Prostate gland (tissue), 2 donors: ENCODE data around the gene RETREG1. TPM values are rescaled to one million over a fixed set of nuclear protein-coding genes. Genes with fewer than 3 reads are reported as not detected.

Experiments used
- DNase-seq: peaks from one replicate; pipeline ENCODE4 v3.0.0-alpha.2; 2019; ENCODE audit warnings: low spot score
- H3K27ac ChIP-seq, 2 donors: fragments of 200-600 bp; sonication (generic); 2 replicates each; pipeline ENCODE4 v1.5.1; 2017 to 2019
- H3K27me3 ChIP-seq: fragments of 200-600 bp; sonication (generic); replicated peaks from 2 replicates; pipeline ENCODE4 v1.5.1; 2019; ENCODE audit not compliant: insufficient read depth
- H3K36me3 ChIP-seq, 2 donors: fragments of 200-600 bp; sonication (generic); 1 replicate in 1 of 2; 2 replicates in 1 of 2; pipeline versions ENCODE4 v1.5.1 to v1.8.1; 2017 to 2019
- H3K4me1 ChIP-seq: fragments of 200-600 bp; sonication (generic); replicated peaks from 2 replicates; pipeline ENCODE4 v1.5.1; 2019
- H3K4me3 ChIP-seq, 2 donors: fragments of 200-600 bp; sonication (generic); 2 replicates each; pipeline ENCODE4 v1.5.1; 2017 to 2019
- H3K9me3 ChIP-seq: fragments of 200-600 bp; sonication (generic); 2 replicates; pipeline ENCODE4 v1.5.1; 2017
- POLR2A ChIP-seq: fragments of 450-650 bp; IDR thresholded peaks from one replicate; pipeline ENCODE4 v1.6.1; 2016; ENCODE audit warnings: antibody characterized with exemption, mild to moderate bottlenecking
- POLR2AphosphoS5 ChIP-seq: sonication (generic); formaldehyde crosslinking; IDR thresholded peaks from one replicate; pipeline ENCODE4 v1.6.1; 2017; ENCODE audit warnings: antibody characterized with exemption
- WGBS: methylation state at CpG from one replicate; pipeline ENCODE4 v1.1.5; 2018; 5-methylcytosine and 5-hydroxymethylcytosine counted together
- intact Hi-C: fragments of 100-400 bp; cut with DNase I; formaldehyde crosslinking; loops from one replicate; pipeline ENCODE4 v1.14.2; 2022
- total RNA-seq, 2 donors: library from RNA; depleted of rRNA; stranded (reverse); fragments of >200 nt; gene quantifications; one replicate each; pipeline ENCODE4 v1.1.0, GENCODE V29; 2016
- TF ChIP-seq, protein P1 (sequence below), 4 experiments: fragments of 200-600 bp in 2 of 4; fragments of 450-650 bp in 2 of 4; sonication (generic) in 2 of 4; IDR thresholded peaks; 1 replicate in 3 of 4; 2 replicates in 1 of 4; pipeline ENCODE4 v1.5.1; 2016 to 2019; ENCODE audit warnings: antibody characterized with exemption in 4 of 4, mild to moderate bottlenecking in 2 of 4, moderate library complexity in 2 of 4

RETREG1 gene
- total RNA-seq, 2 donors from 2014 or later = 13.5 to 18.4 TPM

DNA sequence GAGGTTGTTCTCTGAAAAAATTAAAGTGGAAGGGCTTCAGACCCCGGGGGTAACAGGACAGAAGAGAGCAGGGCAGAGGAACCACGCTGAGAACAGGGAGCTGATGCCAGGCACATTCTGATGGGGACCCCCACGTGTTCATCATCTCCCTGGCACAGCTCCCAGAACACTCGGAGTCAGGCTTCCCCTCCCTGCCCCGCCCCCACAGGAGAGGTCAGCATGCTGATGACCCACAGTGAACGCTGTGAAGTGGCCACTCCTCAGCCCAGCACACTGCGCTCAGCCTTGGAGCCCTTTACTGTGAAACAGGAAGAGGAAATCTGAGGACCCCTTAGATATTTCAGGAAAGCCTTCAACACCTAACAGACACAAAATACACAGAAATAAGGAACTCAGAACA is 16.4 kb downstream of the RETREG1 start:
- Histone ChIP-seq H3K36me3 (no peaks in the 10 kb centered on the region), H3K27ac (no peak overlapping the region), H3K4me1 (no peaks in the 10 kb centered on the region), H3K9me3 (no peaks in the 10 kb centered on the region), H3K27me3 (no peaks in the 10 kb centered on the region), H3K4me3 (no peak overlapping the region)
- intact Hi-C loops = no loop called here
- WGBS = 30% methylated on average over 7 of the region's 7 CpGs
- TF ChIP-seq POLR2AphosphoS5 (no peak), POLR2A (no peak)
- no peak for DNase-seq

DNA sequence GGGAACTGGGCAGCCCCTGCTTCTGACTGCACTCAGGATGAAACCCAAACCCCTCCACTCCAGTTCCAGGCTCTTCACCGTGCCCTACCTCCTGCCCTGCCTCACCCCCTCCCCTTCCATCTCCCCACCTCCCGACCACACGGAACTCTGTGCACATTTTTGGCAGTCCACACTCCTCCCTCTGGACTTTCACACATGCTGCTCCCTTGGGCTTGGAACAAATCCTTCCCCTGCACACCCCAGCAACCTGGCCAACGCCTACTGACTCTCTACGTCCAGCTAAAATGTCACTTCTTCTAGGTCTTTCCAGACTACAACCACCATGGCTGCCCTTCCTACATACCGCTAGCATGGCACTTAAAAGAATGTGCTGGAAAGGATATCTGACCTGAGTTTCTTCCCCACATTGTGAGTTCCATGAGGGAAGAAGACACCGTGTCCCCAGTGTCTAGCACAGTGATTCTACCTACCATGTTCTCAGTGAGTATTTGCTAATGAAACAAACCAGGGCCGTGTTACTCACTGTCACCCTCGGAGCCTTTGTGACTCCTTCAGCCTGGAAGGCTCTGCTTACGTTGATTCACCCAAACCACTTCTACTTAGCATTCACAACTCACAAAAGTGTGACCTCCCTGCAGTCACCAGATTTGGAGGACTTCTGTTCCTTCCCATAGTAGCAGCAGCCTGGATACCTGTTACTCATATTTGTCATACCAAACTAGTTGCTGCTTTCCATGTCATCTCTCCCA is 18.7 kb downstream of the RETREG1 start:
- Histone ChIP-seq H3K27ac (no peak overlapping the region), H3K36me3 (no peaks in the 10 kb centered on the region), H3K9me3 (no peaks in the 10 kb centered on the region), H3K4me3 (no peak overlapping the region), H3K4me1 (no peaks in the 10 kb centered on the region), H3K27me3 (no peaks in the 10 kb centered on the region)
- no peak for DNase-seq
- 85% methylated on average over 10 of the region's 10 CpGs for WGBS
- intact Hi-C loops = no loop called here
- TF ChIP-seq POLR2A (no peak), POLR2AphosphoS5 (no peak)
- TF ChIP-seq, protein P1, sequence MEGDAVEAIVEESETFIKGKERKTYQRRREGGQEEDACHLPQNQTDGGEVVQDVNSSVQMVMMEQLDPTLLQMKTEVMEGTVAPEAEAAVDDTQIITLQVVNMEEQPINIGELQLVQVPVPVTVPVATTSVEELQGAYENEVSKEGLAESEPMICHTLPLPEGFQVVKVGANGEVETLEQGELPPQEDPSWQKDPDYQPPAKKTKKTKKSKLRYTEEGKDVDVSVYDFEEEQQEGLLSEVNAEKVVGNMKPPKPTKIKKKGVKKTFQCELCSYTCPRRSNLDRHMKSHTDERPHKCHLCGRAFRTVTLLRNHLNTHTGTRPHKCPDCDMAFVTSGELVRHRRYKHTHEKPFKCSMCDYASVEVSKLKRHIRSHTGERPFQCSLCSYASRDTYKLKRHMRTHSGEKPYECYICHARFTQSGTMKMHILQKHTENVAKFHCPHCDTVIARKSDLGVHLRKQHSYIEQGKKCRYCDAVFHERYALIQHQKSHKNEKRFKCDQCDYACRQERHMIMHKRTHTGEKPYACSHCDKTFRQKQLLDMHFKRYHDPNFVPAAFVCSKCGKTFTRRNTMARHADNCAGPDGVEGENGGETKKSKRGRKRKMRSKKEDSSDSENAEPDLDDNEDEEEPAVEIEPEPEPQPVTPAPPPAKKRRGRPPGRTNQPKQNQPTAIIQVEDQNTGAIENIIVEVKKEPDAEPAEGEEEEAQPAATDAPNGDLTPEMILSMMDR (IDR thresholded peaks at IDR 0.05) = no peak

GRCh38 chr5:16596581-16596940 is 20.2 kb downstream of the RETREG1 start:
- WGBS = 69% methylated on average over 5 of the region's 5 CpGs
- no peaks in the 10 kb centered on the region for H3K4me1 ChIP-seq

GRCh38 chr5:16595881-16596580 is 20.8 kb downstream of the RETREG1 start:
- Histone ChIP-seq H3K36me3 (no peaks in the 10 kb centered on the region), H3K27me3 (no peaks in the 10 kb centered on the region), H3K27ac (no peak overlapping the region), H3K4me3 (no peak overlapping the region), H3K9me3 (no peaks in the 10 kb centered on the region), H3K4me1 (no peaks in the 10 kb centered on the region)
- intact Hi-C loops = no loop called here
- WGBS = 77% methylated on average over 6 of the region's 6 CpGs
- no peak for TF ChIP-seq POLR2AphosphoS5
- TF ChIP-seq, protein P1 (IDR thresholded peaks at IDR 0.05) = no peak
- no peak for TF ChIP-seq POLR2A
- DNase-seq = no peak

More at GRCh38 chr5:16596581-16596940, 20.2 kb downstream of the RETREG1 start:
- Histone ChIP-seq H3K9me3 (no peaks in the 10 kb centered on the region), H3K4me3 (no peak overlapping the region), H3K27me3 (no peaks in the 10 kb centered on the region), H3K27ac (no peak overlapping the region), H3K36me3 (no peaks in the 10 kb centered on the region)
- no peak for DNase-seq
- no peak for TF ChIP-seq POLR2A
- TF ChIP-seq, protein P1 (IDR thresholded peaks at IDR 0.05) = no peak
- no peak for TF ChIP-seq POLR2AphosphoS5
- intact Hi-C loops = no loop called here

- Histone ChIP-seq H3K9me3 (no peaks in the 10 kb centered on the region), H3K36me3 (no peaks in the 10 kb centered on the region), H3K27me3 (no peaks in the 10 kb centered on the region), H3K4me3 (no peak overlapping the region), H3K4me1 (no peaks in the 10 kb centered on the region), H3K27ac (no peak overlapping the region)
- WGBS = 89% methylated on average over 3 of the region's 3 CpGs
- intact Hi-C loops = no loop called here
- TF ChIP-seq POLR2A = no peak
- TF ChIP-seq, protein P1 (IDR thresholded peaks at IDR 0.05) = no peak
- no peak for TF ChIP-seq POLR2AphosphoS5
- no peak for DNase-seq
These were observed 23.2 kb downstream of the RETREG1 start for GRCh38 chr5:16593628-16594027.
